ENCODE measurements around the gene B4GALNT3. TPM values are rescaled to one million over a fixed set of nuclear protein-coding genes. Genes with fewer than 3 reads are reported as not detected.

Gene B4GALNT3
- total and polyA plus RNA-seq, 2 of the 13 experiments (the other 11 are each of a cell fraction or from before 2014, with no cell fraction given) = 3.2 to 4.4 TPM

DNA sequence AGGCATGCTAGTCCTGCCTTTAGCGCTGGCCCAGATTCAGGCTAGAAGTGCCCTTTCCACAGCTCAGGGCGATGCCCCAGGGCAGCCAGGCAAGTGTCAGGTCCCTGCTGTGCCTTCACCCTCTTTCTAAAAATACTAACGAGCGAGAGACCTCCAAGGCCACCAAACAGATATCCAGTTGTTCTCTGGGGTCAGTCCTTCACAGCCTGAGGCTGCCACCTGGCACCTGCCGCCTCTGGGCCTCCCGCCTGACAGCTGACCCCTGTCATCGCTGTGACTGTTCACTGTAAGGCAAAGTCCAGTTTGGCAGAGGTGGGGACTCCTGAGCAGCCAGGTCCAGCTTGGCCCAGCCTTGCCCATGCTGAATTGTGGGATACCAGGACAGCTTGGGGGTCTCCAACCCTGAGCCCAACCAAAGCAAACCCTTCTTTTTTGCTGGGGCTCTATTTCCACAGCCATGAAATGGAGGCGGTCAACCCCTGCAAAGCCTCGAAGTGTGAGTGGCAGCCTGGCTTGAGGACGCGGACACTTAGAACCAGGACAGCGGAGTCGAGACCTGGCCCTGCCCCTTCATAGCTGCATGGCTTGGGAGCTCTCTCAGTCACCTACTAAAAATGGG, 123.6 kb downstream of the B4GALNT3 start (continued):
- TF ChIP-seq, protein P1, sequence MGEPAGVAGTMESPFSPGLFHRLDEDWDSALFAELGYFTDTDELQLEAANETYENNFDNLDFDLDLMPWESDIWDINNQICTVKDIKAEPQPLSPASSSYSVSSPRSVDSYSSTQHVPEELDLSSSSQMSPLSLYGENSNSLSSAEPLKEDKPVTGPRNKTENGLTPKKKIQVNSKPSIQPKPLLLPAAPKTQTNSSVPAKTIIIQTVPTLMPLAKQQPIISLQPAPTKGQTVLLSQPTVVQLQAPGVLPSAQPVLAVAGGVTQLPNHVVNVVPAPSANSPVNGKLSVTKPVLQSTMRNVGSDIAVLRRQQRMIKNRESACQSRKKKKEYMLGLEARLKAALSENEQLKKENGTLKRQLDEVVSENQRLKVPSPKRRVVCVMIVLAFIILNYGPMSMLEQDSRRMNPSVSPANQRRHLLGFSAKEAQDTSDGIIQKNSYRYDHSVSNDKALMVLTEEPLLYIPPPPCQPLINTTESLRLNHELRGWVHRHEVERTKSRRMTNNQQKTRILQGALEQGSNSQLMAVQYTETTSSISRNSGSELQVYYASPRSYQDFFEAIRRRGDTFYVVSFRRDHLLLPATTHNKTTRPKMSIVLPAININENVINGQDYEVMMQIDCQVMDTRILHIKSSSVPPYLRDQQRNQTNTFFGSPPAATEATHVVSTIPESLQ (CRISPR knock-in tag; conservative IDR thresholded peaks at IDR 0.05) = no peak
- TF ChIP-seq ZSCAN12 (CRISPR knock-in tag; IDR thresholded peaks at IDR 0.05) (no peak), ZNF552 (CRISPR knock-in tag; IDR thresholded peaks at IDR 0.05; ENCODE audit: borderline replicate concordance) (no peak), ZNF10 (CRISPR knock-in tag; IDR thresholded peaks at IDR 0.05; ENCODE audit: borderline replicate concordance, low read depth) (no peak), SP2 (CRISPR knock-in tag; IDR thresholded peaks at IDR 0.05) (no peak), TBL1XR1 (IDR thresholded peaks at IDR 0.05; ENCODE audit: borderline replicate concordance, low read length, partially characterized antibody) (no peak), YEATS2 (CRISPR knock-in tag; IDR thresholded peaks at IDR 0.05; ENCODE audit: borderline replicate concordance) (no peak; the same call in 1 of the 2 replicates), ARNT2 (CRISPR knock-in tag; IDR thresholded peaks at IDR 0.05; ENCODE audit: low read depth) (no peak; the same call in 1 of the 2 replicates), SMARCC2 (IDR thresholded peaks at IDR 0.05) (no peak), SNAI1 (CRISPR knock-in tag; IDR thresholded peaks at IDR 0.05; ENCODE audit: borderline replicate concordance) (peak; percentile 82; the same call in 1 of the 2 replicates), SOX6 (IDR thresholded peaks at IDR 0.05) (no peak), SOX6 (CRISPR knock-in tag; IDR thresholded peaks at IDR 0.05) (peak; percentile 91), BCL6 (CRISPR knock-in tag; IDR thresholded peaks at IDR 0.05) (peak; percentile 85), NR3C1 (CRISPR knock-in tag; IDR thresholded peaks at IDR 0.05) (no peak), ZBTB38 (CRISPR knock-in tag; IDR thresholded peaks at IDR 0.05) (peak; percentile 98), ATF4 (CRISPR knock-in tag; IDR thresholded peaks at IDR 0.05) (no peak), ZNF160 (CRISPR knock-in tag; IDR thresholded peaks at IDR 0.05) (peak; percentile 57; the same call in 1 of the 2 replicates), CEBPB (IDR thresholded peaks at IDR 0.05; ENCODE audit: borderline replicate concordance, low read depth, low read length) (no peak), ATF1 (CRISPR knock-in tag; IDR thresholded peaks at IDR 0.05) (no peak), JUNB (CRISPR knock-in tag; IDR thresholded peaks at IDR 0.05; ENCODE audit: borderline replicate concordance) (no peak), ZKSCAN1 (IDR thresholded peaks at IDR 0.05; ENCODE audit: low read length) (no peak; the same call in 1 of the 2 replicates), CEBPG (CRISPR knock-in tag; IDR thresholded peaks at IDR 0.05) (no peak), ZNF205 (CRISPR knock-in tag; IDR thresholded peaks at IDR 0.05) (no peak), ZNF775 (CRISPR knock-in tag; IDR thresholded peaks at IDR 0.05; ENCODE audit: borderline replicate concordance) (no peak), ZNF616 (CRISPR knock-in tag; IDR thresholded peaks at IDR 0.05; ENCODE audit: low read depth) (0 out of 2 replicates have a peak, but pooled peaks have one; percentile 58), DNMT1 (CRISPR knock-in tag; IDR thresholded peaks at IDR 0.05) (0 out of 2 replicates have a peak, but pooled peaks have one; percentile 69), EEA1 (CRISPR knock-in tag; IDR thresholded peaks at IDR 0.05; ENCODE audit: borderline replicate concordance) (no peak)
- TF ChIP-seq, protein P2, sequence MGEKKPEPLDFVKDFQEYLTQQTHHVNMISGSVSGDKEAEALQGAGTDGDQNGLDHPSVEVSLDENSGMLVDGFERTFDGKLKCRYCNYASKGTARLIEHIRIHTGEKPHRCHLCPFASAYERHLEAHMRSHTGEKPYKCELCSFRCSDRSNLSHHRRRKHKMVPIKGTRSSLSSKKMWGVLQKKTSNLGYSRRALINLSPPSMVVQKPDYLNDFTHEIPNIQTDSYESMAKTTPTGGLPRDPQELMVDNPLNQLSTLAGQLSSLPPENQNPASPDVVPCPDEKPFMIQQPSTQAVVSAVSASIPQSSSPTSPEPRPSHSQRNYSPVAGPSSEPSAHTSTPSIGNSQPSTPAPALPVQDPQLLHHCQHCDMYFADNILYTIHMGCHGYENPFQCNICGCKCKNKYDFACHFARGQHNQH (CRISPR knock-in tag; IDR thresholded peaks at IDR 0.05) = peak; percentile 94
